Stimulated activated CD8-positive, alpha-beta memory T cell treated with anti-CD3 and anti-CD28 coated beads, Interleukin-2, amount 100 ng/mL, for 48 hours (primary cell): Measurements from ENCODE around the gene NDRG3.

Source experiments
- DNase-seq, 2 donors: peaks; one replicate each; pipeline ENCODE4 v3.0.0-alpha.2; 2020; ENCODE audit warnings: low read depth in 2 of 2

NDRG3 gene

DNA sequence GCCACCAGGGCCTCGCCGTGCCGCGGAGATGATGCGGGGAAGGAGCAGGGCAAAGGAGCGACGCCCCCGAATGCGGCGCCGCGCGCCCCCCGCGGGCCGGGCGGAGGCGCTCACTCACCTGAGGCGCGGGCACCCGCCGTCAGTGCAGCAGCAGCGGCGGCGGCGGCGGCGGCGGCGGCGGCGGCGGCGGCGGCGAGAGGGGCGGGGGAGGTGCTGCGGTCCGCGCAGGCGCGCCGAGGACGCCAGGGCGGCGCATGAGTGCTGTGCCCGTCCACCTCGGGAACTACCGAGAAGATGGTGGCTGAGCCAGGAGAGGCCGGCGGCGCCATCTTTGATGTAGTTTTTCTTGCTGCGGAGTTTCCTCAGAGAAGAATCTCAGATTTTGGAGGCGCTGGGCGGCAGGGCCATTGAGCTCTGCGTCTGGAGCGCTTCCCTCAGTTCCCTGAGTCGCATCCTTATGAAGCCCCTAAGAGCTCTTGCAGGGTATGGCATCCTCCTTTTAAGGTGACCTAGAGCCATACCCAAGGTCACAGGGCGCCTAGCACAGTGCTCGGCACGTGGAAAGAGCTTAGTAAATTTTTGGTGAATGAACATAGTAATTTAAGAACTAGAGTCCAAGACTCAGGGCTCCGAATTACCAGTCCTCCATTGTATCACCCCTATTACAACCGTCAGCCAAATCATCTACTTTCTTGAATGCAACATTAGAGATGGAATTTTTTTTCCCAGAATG is at the start of gene NDRG3:
Gene NDRG3, minus strand, starts transcription at position 164 of the 733 bp plus-strand sequence. CDS start 24,355 bp downstream, outside the sequence.
- DNase-seq = peak; percentile 86 to 87

DNA sequence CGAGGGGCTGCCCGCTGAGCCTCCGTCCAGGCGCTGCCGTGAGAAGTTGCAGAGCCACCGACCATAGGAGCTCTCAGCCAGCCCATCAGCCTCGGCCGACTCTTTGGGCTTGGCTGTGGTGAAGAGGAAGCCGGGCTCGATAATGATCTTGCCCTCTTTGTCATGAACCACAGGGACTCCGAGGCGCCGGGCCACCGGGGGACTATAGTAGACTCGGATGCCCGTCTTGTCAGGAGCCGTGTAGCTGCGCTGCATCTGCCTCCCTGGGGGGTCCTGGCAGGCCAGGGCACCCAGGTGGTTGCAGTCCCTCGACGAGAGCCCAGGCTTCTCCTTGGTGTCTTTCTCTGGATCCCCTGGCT is 48.2 kb upstream of the NDRG3 start:
- DNase-seq = no peak

DNA sequence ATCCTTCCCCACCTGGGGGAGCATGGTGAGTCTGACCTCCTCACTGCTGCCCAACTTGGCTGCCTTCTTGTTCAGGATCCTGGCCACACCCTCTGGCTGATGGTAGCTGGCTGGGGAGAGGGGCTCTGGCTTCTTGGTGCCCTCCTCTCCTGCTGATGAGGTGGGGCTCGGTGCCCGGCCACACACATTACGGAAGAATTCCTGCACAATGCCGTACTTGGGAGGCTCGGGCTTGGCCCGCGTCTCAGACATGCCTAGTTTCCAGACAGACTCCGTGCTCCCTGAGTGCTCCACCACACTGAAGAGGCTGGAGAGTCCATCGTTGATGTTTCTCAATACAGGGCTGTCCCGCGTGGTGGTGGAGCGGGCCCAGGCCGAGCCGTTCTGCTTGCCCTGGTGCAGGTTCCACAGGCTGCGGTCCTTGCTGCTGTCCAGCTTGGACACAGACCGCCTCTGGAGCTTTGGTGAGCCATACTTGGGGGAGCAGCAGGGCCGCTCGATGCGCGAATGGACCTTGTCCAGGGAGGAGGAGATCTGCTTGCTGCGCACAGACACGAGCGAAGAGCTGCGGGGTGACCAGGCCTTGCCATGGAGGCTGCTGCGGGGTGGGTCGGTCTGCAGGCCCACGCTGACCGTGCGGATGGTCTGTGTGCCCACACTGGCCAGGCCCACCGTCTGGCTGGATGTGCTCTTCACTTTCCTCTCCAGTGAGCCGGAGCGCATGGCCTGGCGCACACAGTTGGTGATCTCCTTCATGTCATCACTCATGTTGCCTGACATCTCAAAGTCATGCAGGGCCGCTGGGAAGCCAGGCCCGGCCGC is 47.6 kb upstream of the NDRG3 start:
- no peak for DNase-seq

DNA sequence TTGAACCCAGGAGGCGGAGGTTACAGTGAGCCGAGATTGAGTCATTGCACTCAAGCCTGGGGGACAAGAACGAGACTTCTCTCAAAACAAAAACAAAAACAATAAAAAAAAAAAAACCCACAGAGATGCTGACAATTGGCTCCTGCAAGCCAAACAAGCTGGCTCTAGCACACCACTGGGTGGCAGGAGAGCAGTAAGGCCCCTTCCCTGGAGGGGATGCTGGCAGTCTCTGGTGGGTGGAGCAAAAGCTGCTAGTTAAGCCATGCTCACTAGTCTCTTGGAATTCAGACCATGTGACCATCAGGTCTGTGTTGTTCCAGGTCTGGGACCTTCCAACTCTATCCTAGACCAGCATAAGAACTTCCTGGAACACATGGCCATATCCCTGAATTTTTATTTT is 46.5 kb upstream of the NDRG3 start:
- no peak for DNase-seq

DNA sequence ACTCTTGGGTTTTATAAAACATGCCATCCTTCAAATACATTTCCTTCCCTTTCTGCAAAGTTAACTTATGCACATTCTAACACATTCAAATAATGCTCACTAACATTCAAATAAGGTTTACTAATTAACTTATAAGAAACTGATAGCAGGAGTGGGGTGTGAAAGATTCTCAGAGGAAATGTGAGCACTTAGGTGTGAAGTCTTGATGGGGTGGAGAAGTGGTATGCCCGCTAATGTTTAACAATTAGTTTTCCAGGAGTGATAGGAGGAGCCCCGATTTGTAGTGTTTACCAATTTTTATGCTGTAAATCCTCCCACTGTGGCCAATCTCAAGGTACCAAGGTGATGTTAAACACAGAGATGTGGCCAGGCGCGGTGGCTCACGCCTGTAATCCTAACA is 46.0 kb upstream of the NDRG3 start:
- no peak for DNase-seq

DNA sequence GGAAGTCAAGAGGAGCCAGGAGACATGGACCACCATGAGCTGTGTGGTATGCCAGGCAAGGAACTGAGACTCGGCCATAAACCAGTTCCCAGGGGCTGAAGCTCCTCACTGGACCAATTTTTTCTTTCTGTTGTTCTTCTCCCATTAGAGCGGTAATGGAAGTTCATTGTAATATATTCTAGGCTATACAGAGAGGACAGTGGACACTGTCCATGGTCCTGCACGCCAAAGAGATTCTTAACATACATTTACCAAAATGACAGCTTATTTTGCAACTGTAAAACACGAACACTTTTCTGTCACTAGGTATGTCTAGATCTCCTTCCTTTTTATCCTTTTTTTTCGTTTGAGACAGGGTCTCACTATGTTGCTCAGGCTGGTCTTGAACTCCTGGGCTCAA is 40.8 kb upstream of the NDRG3 start:
- no peak for DNase-seq

DNA sequence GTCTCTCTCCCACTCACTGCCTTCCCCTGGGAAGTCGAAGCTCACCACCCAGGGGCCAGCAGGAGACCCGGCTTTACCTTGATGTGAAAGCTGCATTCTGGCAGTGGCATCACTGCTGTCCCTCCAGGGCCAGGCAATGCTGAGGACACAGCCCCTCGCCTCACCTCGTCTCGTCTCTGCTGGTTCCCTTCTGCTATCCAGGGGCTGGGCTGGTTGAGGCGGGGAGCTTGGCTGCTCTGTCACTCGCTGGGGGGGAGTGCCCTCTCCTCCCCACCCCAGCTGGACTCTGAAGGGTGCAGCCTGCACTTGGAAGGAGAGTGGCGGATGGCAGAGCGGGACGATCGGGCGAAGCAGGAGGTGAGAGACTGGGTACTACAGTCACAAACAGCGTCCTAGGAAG is 40.4 kb upstream of the NDRG3 start:
- DNase-seq = no peak

DNA sequence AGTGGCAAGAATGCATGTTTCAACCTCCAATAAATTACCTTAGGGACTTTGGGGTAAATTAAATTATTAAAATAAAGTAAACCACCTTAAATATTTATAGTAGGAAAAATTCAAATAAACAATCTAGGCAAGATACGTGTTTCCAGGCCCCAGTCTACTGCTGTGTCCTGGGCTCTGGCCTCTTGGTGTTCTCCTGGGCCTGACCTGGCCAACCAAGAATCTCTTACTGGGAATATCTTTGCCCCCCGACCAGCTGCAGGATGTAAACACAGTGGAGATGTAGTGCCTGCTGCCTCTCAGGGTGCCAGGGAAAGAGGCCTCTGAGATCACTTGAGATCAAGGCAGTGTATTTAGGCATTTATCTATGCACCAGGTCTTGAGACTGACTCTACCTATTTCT is 39.4 kb upstream of the NDRG3 start:
- DNase-seq = no peak

DNA sequence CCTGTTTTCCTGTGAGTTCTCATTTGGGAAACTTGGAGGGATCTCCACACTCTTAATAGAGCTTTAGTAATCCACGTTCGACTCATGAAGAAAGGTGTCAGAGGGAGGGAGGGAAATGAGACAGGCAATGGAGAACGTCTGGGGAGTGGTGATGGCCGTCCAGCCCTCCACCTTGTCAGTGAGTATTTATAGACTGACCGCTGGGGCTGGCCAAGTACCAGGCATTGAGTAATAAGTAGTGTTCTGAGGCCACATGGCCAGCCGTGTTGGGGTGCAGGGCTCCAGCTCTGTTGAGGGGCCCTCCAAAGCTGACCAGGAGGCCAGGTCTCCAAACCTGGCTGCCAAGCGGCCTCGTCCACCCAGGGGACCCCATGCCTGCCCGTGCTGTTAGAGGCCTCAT is 39.0 kb upstream of the NDRG3 start:
- no peak for DNase-seq

DNA sequence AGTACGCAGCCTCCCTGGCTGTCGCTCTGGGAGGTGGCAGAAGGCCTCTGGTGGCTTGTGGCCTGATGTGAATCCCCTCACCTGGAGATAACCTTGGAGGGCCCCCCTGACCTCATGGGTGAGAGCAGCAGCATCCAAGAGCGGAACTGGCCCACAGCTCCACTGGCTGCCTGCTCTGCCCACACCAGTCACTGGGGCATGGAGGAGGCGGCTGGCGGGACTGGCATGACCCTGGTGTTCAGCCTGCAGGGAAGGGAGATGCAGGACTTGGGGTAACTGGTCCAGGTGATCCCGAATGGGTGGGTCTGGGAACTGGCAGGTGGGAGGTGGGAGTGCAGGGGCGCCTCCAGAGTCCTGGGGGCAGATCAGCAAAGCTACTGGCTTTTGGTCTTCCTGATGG is 38.2 kb upstream of the NDRG3 start:
- no peak for DNase-seq

DNA sequence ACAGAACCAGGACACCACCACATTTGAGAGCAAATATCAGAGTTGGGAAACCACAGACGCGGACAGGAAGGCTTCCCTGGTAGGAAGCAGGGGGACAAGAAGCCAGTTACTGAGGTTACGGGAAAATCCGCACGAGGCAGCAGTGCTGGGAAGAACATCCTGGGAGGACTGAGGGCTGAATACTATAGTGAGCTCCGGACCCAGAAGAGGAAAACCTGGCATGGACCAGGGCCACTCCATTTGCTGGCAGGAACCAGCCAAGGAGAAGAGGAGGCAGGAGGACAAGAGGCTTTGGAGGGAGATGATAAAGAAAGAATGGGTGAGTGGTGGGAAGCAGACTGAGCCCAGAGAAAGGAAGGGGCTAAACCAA is 33.8 kb upstream of the NDRG3 start:
- no peak for DNase-seq

DNA sequence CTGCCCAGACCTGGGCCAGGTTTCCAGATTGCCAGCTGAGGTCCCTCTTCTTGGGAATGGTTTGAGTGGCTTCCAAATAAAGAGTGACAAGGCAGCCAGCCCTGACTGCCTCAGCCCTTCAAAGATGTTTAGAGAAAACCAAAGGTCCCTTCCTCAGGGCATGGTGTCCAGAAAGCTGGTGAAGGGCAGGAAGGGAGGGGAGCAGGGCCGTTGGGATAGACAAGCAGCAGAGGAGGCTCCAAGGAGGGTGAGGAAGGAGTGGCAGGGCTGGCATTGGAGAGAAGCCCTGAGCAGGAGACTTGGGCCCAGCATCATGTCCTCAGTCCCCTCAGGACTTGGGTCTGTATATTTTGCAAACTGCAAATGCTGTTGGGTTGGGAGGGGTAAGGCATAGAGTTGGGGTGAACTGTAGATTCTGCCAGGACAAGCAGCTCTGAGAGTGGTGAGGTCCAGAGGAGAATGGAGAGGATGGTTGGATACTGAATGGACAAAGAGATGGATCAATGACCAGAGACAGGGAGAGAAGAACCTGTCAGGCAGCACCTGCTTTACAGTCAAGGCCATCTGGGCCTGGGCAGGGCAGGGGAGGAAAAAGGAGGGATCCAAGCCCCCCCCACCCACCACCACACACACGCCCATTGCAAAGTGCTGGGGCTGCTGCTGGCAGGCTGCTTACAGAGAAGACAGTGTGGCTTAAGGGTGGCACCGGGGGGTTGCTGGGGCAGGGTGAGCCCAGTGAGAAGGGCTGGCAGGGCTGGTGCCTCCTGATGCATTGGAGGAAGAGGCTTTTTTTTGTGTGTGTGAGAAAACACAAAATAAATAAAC is 33.2 kb upstream of the NDRG3 start:
- DNase-seq = no peak

DNA sequence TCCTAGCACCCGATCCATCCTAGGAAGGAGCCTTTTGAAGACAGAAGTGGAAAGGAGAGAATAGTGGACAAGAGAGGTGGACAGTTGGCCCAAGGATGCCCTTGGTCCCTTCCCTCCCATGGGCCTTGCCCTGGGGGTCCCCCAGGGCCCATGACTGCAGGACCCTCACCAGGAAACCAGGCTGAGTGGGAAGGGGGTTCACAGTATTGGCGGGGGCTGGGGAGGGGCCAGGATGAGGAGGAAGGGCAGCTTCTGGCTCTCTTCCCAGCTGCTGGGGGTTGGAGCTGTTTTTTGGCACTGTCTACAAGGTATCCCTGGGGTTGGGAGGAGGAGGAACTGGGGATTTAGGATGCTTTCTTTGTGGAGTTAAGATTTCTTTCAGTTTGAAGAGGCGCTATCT is 31.7 kb upstream of the NDRG3 start:
- no peak for DNase-seq

DNA sequence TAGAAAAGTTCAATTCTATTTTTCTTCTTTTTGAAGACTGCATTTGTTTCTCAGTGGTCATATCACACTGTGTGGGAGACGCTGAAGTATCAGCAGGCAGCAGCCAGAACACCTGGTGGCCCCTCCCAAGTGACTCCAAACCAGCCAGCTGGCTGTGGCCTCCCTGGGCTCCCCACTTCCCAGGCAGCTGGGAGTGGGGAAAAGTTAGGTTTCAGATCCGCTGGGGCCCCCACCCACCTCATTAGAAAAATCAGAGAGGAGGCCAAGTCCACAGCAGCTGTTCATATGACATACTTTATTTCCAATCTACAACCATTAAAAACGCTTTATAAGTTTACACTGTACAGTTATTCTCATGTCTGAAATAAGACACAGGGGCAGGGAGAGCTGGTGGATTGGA is 31.3 kb upstream of the NDRG3 start:
- DNase-seq = no peak

DNA sequence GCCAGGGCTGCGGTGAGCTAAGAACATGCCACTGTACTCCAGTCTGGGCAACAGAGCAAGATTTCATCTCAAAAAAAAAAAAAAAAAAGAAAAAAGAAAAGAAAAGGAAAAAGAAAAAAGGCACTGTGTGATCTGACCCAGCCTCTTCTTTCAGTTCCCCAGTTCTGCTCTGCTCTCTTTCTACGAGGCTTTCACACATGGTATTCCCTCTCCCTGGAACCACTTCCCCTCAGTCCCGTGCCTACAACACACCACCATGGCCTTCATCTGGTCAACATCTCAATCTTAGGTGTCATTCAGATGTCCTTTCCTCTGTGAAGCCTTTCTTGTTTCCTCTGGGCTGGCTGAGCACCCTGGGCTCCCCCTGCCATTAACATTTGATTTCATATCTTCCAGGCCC is 29.9 kb upstream of the NDRG3 start:
- DNase-seq = no peak

DNA sequence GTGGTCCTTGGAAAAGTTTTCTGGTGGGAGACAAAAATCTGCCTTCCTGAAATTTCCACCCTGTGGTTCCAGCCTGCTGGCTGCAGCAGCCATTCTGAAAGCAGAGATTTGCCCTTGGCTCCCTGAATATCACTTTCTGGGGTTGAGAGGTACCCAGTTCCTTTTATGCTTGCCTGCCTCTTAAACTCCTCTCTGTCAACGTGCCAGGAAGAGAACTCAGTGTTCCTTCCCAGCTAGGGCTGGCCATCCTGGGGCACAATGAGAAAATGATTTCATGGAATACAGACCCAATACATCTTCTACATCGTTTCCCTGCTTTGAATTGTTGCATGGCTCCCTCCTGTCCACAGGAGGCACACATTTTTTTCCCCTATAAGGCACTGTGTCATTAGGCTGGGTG is 29.3 kb upstream of the NDRG3 start:
- no peak for DNase-seq

DNA sequence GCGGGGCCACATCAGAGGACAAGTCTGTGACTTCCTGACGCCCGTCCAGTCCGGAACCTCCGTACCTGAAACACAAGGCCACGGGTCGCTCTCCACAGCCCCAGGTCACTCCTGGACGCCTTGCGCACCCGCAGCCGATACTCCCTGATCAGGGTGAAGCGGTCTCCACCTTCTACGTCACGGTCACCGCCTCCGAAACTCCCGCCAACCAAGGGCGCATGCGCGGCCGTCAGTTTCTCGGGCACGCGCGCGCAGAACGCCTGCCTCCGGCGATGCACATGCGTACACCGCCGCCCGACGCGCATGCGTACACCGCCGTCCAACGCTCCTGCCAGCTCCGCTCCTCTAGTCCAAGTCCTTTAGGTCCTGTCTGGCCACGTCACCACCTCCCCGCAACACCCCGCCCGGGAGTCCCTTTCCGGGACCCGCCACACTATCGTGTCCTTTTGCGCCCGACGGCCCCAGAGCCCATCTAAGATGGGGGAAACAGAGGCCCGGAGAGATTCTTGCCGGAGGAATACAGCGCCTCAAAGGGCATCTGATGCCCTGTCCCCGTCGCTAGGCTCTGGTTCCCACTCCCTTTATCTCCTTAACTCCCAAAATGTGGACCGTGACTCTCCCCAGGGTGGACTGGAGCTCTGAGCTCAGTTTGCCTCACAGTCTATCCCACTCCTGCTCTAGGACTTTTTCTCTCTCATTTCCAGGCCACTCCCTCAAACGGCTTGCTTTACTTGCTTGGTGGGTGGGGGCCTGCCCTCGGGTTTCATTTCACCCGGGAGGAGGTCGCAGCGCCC is 27.9 kb upstream of the NDRG3 start, which contains the start of gene DSN1:
Gene DSN1, minus strand, starts transcription at position 167 of the 794 bp plus-strand sequence. CDS start 2,305 bp downstream, outside the sequence.
- peak; percentile 98 to 99 for DNase-seq

DNA sequence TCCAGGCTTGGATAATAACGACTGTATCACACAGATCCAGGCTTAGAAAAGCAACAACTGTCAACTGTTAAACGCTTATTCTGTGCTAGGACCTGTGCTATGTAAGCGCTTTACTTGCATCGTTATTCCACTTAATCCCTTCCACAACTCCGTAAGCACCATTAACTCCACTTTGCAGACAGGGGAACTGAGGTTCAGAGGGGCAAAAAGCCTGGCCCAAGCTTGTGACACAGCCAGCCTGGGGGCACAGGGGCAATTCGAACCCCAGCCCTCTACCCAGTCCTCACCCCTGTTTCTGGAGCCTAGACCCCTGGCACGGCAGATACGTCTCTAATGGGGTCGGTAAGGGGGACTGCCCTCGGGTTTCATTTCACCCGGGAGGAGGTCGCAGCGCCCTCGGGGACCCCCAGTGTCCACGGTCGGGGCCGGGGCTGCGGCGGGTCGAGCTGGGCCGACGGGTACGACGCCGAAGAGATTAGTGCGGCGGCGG is 27.3 kb upstream of the NDRG3 start:
- no peak for DNase-seq

DNA sequence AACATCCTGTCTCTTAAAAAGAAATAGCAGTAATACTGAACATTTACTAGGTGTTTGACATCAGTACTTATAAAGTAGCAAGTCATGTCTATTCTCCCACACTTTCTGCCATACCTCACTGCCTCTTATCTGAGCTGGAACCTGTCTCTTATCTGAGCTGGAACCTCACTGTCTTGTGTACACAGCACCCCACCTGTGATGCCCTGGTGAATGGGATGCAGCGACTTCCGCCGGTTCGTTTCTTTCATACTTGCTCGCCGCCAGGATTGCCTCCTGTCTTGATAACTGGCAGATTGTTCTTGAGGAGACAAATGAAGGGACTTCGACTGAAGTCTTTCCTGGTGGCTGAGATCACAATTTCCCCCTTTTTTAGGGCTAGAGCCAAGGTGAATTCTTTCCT is 24.8 kb upstream of the NDRG3 start:
- no peak for DNase-seq

DNA sequence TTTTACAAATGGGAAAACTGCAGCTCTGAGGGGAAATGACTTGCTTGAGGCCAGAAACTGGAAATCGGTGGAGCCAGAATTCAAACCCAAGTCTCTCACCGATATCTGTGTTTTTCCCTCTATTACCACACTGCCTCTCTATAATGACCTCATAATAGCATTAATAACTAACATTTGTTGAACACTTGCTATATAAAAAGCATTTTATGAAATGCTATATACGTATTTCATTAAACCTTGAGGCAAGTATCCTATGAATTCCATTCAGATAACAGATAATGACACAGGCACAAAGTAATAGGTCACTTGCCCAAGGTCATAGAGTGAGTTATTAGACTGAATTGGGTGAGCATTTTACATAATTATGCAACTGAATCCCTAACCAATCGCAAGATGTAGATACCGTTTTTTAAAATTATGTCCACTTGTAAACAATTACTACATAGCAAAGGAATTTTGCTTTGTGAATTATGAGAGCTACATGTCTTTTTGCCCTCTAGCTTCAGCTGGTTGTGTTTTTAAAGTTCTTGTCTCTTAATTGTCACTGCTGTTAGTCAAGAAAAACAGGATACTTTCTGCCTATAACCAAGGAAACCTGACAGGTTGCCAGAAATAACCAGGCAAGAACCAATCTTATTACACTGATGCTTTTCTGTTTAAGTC is 23.0 kb upstream of the NDRG3 start:
- no peak for DNase-seq

DNA sequence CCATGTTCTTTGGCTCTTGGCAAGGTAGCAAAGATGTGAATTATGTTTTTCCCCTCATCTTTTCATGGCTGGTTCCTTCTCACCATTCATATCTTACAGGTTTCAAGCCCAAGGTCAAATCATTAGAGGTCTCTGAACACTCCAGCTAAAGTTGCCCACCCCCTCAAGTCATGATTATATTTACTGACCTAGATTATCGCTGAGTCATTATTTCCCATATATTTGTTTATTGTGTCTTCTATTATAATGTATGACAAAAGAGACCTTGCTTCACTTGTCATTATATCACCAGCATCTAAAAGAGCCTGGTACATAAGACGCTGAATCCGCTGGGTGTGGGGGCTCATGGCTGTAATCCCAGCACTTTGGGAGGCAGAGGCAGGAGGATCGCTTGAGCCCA is 15.2 kb upstream of the NDRG3 start:
- no peak for DNase-seq
